Astrocyte (in vitro differentiated cells and primary cell): ENCODE data around the gene PCBP4.

ENCODE experiments used
- EZH2 ChIP-seq: IDR thresholded peaks from 2 replicates; pipeline ENCODE4 v1.6.1; 2012; ENCODE audit warnings: mild to moderate bottlenecking, low read length, inconsistent platforms; ENCODE audit not compliant: insufficient read depth
- TF ChIP-seq, protein P1 (sequence below): IDR thresholded peaks from 2 replicates; pipeline ENCODE4 v1.5.1; 2011; ENCODE audit warnings: low read depth, mild to moderate bottlenecking, inconsistent platforms, low read length, moderate library complexity; ENCODE audit not compliant: insufficient read depth

DNA sequence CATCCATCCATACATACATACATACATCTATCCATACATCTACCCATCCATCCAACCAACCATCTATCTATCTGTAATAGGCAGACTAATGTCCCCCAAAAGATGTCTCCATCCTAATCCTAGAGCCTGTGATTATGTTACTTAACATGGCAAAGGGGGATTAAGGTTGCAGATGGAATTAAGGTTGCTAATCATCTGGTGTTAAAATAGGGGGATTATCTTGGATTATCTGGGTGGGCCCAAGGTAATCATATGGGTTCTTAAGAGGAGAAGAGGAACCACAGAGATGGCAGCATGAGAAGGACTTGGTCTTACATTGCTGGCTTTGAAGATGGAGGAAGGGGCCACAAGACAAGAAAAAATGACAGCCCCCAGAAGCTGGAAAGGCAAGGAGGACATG, 43.2 kb upstream of the PCBP4 start:
- TF ChIP-seq, protein P1, sequence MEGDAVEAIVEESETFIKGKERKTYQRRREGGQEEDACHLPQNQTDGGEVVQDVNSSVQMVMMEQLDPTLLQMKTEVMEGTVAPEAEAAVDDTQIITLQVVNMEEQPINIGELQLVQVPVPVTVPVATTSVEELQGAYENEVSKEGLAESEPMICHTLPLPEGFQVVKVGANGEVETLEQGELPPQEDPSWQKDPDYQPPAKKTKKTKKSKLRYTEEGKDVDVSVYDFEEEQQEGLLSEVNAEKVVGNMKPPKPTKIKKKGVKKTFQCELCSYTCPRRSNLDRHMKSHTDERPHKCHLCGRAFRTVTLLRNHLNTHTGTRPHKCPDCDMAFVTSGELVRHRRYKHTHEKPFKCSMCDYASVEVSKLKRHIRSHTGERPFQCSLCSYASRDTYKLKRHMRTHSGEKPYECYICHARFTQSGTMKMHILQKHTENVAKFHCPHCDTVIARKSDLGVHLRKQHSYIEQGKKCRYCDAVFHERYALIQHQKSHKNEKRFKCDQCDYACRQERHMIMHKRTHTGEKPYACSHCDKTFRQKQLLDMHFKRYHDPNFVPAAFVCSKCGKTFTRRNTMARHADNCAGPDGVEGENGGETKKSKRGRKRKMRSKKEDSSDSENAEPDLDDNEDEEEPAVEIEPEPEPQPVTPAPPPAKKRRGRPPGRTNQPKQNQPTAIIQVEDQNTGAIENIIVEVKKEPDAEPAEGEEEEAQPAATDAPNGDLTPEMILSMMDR = no peak
- TF ChIP-seq EZH2 = no peak
